IMR-90 (cell line): ENCODE results near the gene ABI3BP. TPM values are rescaled to one million over a fixed set of nuclear protein-coding genes. Genes with fewer than 3 reads are reported as not detected.
A peak's percentile ranks its signal among the peaks of the same experiment; 100 is the strongest.

Experiments
- ATAC-seq: fragments of 200-7000 bp; cut with Tn5 transposase; 2 replicates; pipeline ENCODE4 v1.9.1; 2020; ENCODE audit warnings: low read depth, mild to moderate bottlenecking, moderate library complexity
- BruUV-seq: library from RNA; stranded (reverse); fragments of 400-500 nt; replicated peaks from 2 replicates; lab custom pipeline; 2021; lab: Mats Ljungman, UMichigan
- CTCF ChIA-PET: fragments of 300-600 bp; formaldehyde crosslinking; extraction: SDS; loops from one replicate; lab custom pipeline; 2021; ENCODE audit warnings: antibody characterized with exemption; lab: Yijun Ruan, JAX
- POLR2A ChIA-PET: fragments of 300-600 bp; sonication (Branson Sonifier 250); formaldehyde crosslinking; loops from one replicate; lab custom pipeline; 2022; ENCODE audit warnings: antibody characterized with exemption; ENCODE audit not compliant: unreplicated experiment; lab: Charles Lee
- DNase-seq: peaks from one replicate; pipeline ENCODE4 v3.0.0; 2013
- H2AFZ ChIP-seq: replicated peaks from 2 replicates; pipeline ENCODE3; 2013; ENCODE audit warnings: low read length, mild to moderate bottlenecking; ENCODE audit not compliant: poor library complexity
- H2AK5ac ChIP-seq: 2 replicates; pipeline ENCODE4 v1.6.1; 2013; ENCODE audit warnings: low read depth, low read length, inconsistent platforms
- H2AK9ac ChIP-seq: replicated peaks from 2 replicates; pipeline ENCODE3; 2013; ENCODE audit warnings: mild to moderate bottlenecking, low read depth, low read length, moderate library complexity; ENCODE audit not compliant: poor library complexity
- H2BK120ac ChIP-seq: 2 replicates; pipeline ENCODE4 v1.6.1; 2013; ENCODE audit warnings: low read depth, low read length, inconsistent platforms
- H2BK15ac ChIP-seq: 3 replicates; pipeline ENCODE4 v1.6.1; 2013; ENCODE audit warnings: low read depth, low read length, inconsistent platforms
- H2BK20ac ChIP-seq: 2 replicates; pipeline ENCODE4 v1.6.1; 2013; ENCODE audit warnings: low read depth, mild to moderate bottlenecking, inconsistent platforms, low read length, moderate library complexity
- H2BK5ac ChIP-seq: 2 replicates; pipeline ENCODE4 v1.6.1; 2013; ENCODE audit warnings: mild to moderate bottlenecking, low read depth, low read length, inconsistent platforms; ENCODE audit not compliant: poor library complexity, severe bottlenecking
- H3K14ac ChIP-seq: replicated peaks from 2 replicates; pipeline ENCODE4 v1.6.1; 2013; ENCODE audit warnings: low read depth, low read length, inconsistent platforms
- H3K18ac ChIP-seq: 2 replicates; pipeline ENCODE4 v1.6.1; 2013; ENCODE audit warnings: low read depth, low read length, control low read depth
- H3K23ac ChIP-seq: 2 replicates; pipeline ENCODE4 v1.6.1; 2013; ENCODE audit warnings: low read depth, low read length, inconsistent platforms
- H3K27ac ChIP-seq: 2 replicates; pipeline ENCODE4 v1.5.1; 2013; ENCODE audit warnings: mild to moderate bottlenecking, control low read depth, low read length; ENCODE audit not compliant: insufficient read depth
- H3K27me3 ChIP-seq: 2 replicates; pipeline ENCODE4 v1.6.1; 2013; ENCODE audit warnings: low read length; ENCODE audit not compliant: control insufficient read depth, insufficient read depth
- H3K36me3 ChIP-seq: 2 replicates; pipeline ENCODE4 v1.6.1; 2013; ENCODE audit warnings: low read length, mixed read lengths; ENCODE audit not compliant: control insufficient read depth, insufficient read depth
- H3K4ac ChIP-seq: 2 replicates; pipeline ENCODE4 v1.6.1; 2013; ENCODE audit warnings: low read depth, low read length, inconsistent platforms
- H3K4me1 ChIP-seq: 2 replicates; pipeline ENCODE4 v1.6.1; 2013; ENCODE audit warnings: low read length, mixed read lengths; ENCODE audit not compliant: control insufficient read depth, insufficient read depth
- H3K4me2 ChIP-seq: 2 replicates; pipeline ENCODE4 v1.6.1; 2013; ENCODE audit warnings: low read depth, mild to moderate bottlenecking, control low read depth, low read length, moderate library complexity
- H3K4me3 ChIP-seq: 2 replicates; pipeline ENCODE4 v1.5.1; 2013; ENCODE audit warnings: low read depth, mild to moderate bottlenecking, control low read depth, low read length, moderate library complexity; ENCODE audit not compliant: insufficient read depth
- H3K56ac ChIP-seq: 2 replicates; pipeline ENCODE4 v1.6.1; 2013; ENCODE audit warnings: low read length, inconsistent platforms; ENCODE audit not compliant: insufficient read depth; ENCODE audit errors: extremely low read depth
- H3K79me1 ChIP-seq, 2 experiments: 2 replicates each; pipeline ENCODE4 v1.6.1; 2013; ENCODE audit warnings: low read length in 2 of 2, inconsistent platforms in 1 of 2, low read depth in 1 of 2
- H3K9ac ChIP-seq: 2 replicates; pipeline ENCODE4 v1.6.1; 2013; ENCODE audit warnings: low read depth, low read length, control low read depth
- H3K9me1 ChIP-seq: 2 replicates; pipeline ENCODE4 v1.6.1; 2013; ENCODE audit warnings: low read length, inconsistent platforms; ENCODE audit not compliant: insufficient read depth
- H3K9me3 ChIP-seq: 2 replicates; pipeline ENCODE4 v1.6.1; 2013; ENCODE audit warnings: low read length; ENCODE audit not compliant: control insufficient read depth, insufficient read depth
- H4K20me1 ChIP-seq: 2 replicates; pipeline ENCODE4 v1.6.1; 2013; ENCODE audit warnings: low read length, inconsistent platforms; ENCODE audit not compliant: insufficient read depth
- H4K5ac ChIP-seq: 2 replicates; pipeline ENCODE4 v1.6.1; 2013; ENCODE audit warnings: mild to moderate bottlenecking, low read depth, low read length, control low read depth
- H4K8ac ChIP-seq, 2 experiments: 2 replicates each; pipeline ENCODE4 v1.6.1; 2013; ENCODE audit warnings: low read depth in 2 of 2, low read length in 2 of 2, control low read depth in 1 of 2, inconsistent platforms in 1 of 2
- H4K91ac ChIP-seq: 2 replicates; pipeline ENCODE4 v1.6.1; 2013; ENCODE audit warnings: low read depth, low read length, inconsistent platforms; ENCODE audit not compliant: insufficient read depth
- CTCF ChIP-seq: conservative IDR thresholded peaks from 2 replicates; pipeline ENCODE4 v1.5.1; 2012; ENCODE audit warnings: mild to moderate bottlenecking, low read depth, low read length, improper control_type of control experiment
- FOS ChIP-seq: fragments of 150-350 bp; IDR thresholded peaks from 2 replicates; pipeline ENCODE4 v1.6.1; 2016; ENCODE audit warnings: low read depth, low read length
- MXI1 ChIP-seq: IDR thresholded peaks from 2 replicates; pipeline ENCODE4 v1.6.1; 2012; ENCODE audit warnings: low read depth, mild to moderate bottlenecking, low read length, moderate library complexity, borderline replicate concordance
- RAD21 ChIP-seq: IDR thresholded peaks from 2 replicates; pipeline ENCODE4 v1.6.1; 2012; ENCODE audit warnings: low read length, improper control_type of control experiment
- SMC3 ChIP-seq: fragments of 150-350 bp; IDR thresholded peaks from 2 replicates; pipeline ENCODE4 v1.6.1; 2016; ENCODE audit warnings: low read depth, mild to moderate bottlenecking, antibody characterized with exemption, low read length, moderate library complexity
- WGBS, 2 experiments: methylation state at CpG; one replicate each; pipeline versions ENCODE4 v1.1.5 to v1.1.7; 2013; ENCODE audit warnings: missing lambda C conversion rate in 2 of 2; ENCODE audit not compliant: insufficient read length in 1 of 2; ENCODE audit errors: extremely low coverage in 2 of 2; 5-methylcytosine and 5-hydroxymethylcytosine counted together
- dilution Hi-C: fragments of 300-500 bp; cut with HindIII; formaldehyde crosslinking; loops from one replicate; pipeline ENCODE4 v1.14.3; 2018; ENCODE audit warnings: low sequenced_read_pairs; ENCODE audit not compliant: unreplicated experiment
- in situ Hi-C: fragments of 300-500 bp; cut with MboI; formaldehyde crosslinking; loops from 3 replicates; pipeline ENCODE4 v1.14.3; 2019; ENCODE audit warnings: low sequenced_read_pairs, inconsistent platforms, mixed read lengths
- intact Hi-C: fragments of 100-400 bp; cut with micrococcal nuclease; formaldehyde crosslinking; loops from 2 replicates; pipeline ENCODE4 v1.10.0; 2022
- polyA plus RNA-seq, 3 experiments: library from polyadenylated mRNA; depleted of rRNA; stranded (reverse); fragments of >200 nt; gene quantifications; 2 replicates each; pipeline ENCODE4 v1.2.3, GENCODE V29; 2012; ENCODE audit warnings: low replicate concordance in 1 of 3
- total RNA-seq: library from RNA; depleted of rRNA; stranded (reverse); fragments of >200 nt; gene quantifications from 2 replicates; pipeline ENCODE4 v1.2.3, GENCODE V29; 2012

ABI3BP gene
- total and polyA plus RNA-seq, 2 of the 4 experiments (the other 2 are of a cell fraction): 3.0 to 26.7 TPM

GRCh38 chr3:100710261-100710968 lies 282.8 kb downstream of the ABI3BP start:
- peaks cover 14% of the 10 kb centered on the region for H3K36me3 ChIP-seq
- H2BK120ac ChIP-seq: no peak overlapping the region
- H4K20me1 ChIP-seq: peaks cover 52% of the 10 kb centered on the region
- H3K23ac ChIP-seq: peak overlapping the region; percentile 93
- peak overlapping the region; percentile 98 for H3K4me3 ChIP-seq
- dilution Hi-C loops (no loop called here), in situ Hi-C loops (no loop called here), intact Hi-C loops (loop anchor here (5.0 to 10.0 kb wide), 2 partner anchors 326 to 393 kb away; no protein-coding TSS in a partner anchor)
- peak overlapping the region; percentile 92 for H3K27ac ChIP-seq
- peak overlapping the region; percentile 86; the same call in 1 of the 2 replicates for H2AK5ac ChIP-seq
- BruUV-seq: no TSS peak
- CTCF ChIA-PET: no interaction called here
- peak; percentile 25 for ATAC-seq
- peak overlapping the region; percentile 17; the same call in 1 of the 2 replicates for H4K91ac ChIP-seq
- H2AK9ac ChIP-seq: peak overlapping the region; percentile 84
- peaks cover 3% of the 10 kb centered on the region; the same call in 1 of the 2 replicates for H3K9me1 ChIP-seq
- no peak overlapping the region for H2BK20ac ChIP-seq
- H3K4ac ChIP-seq: peak overlapping the region; percentile 64
- peak overlapping the region; percentile 84 for H2BK5ac ChIP-seq
- H3K4me1 ChIP-seq: no peaks in the 10 kb centered on the region; the same call in 1 of the 2 replicates
- peak overlapping the region; percentile 80 for H3K56ac ChIP-seq
- H3K14ac ChIP-seq: peak overlapping the region; percentile 83
- TF ChIP-seq CTCF (peak; percentile 40), SMC3 (0 out of 2 replicates have a peak, but pooled peaks have one; percentile 12), MXI1 (no peak), RAD21 (0 out of 2 replicates have a peak, but pooled peaks have one; percentile 8), FOS (no peak)
- peaks cover 0 to 25% of the 10 kb centered on the region in 2 experiments; a peak in 2 of 4 replicates for H3K79me1 ChIP-seq
- H3K9me3 ChIP-seq: no peaks in the 10 kb centered on the region
- POLR2A ChIA-PET: interaction anchor here (0.8 kb wide), 1 partner anchor 551 kb away, joined by 5 read pairs; no protein-coding TSS in a partner anchor
- no peaks in the 10 kb centered on the region for H3K27me3 ChIP-seq
- peak overlapping the region; percentile 82 for H4K5ac ChIP-seq
- peak overlapping the region; percentile 46; the same call in 1 of the 2 replicates for H3K18ac ChIP-seq
- H4K8ac ChIP-seq: peak overlapping the region; percentile 45 to 70; a peak in 1 of 4 replicates
- H2BK15ac ChIP-seq: no peak overlapping the region
- peak overlapping the region; percentile 97 for H3K4me2 ChIP-seq
- peak overlapping the region; percentile 91 for H3K9ac ChIP-seq
- peak overlapping the region; percentile 85 for H2AFZ ChIP-seq
- WGBS, 2 experiments: 0% methylated on average over 1 of the region's 8 CpGs; no CpG with 5 or more reads in 1 of the 2 experiments
- peak; percentile 77 for DNase-seq
